Lung (tissue), 12 donors: ENCODE measurements around the gene TTC39C. TPM values are rescaled to one million over a fixed set of nuclear protein-coding genes. Genes with fewer than 3 reads are reported as not detected.

Experiments
- ATAC-seq: fragments of 200-7000 bp; cut with Tn5 transposase; one replicate; pipeline ENCODE4 v1.9.1; 2020; ENCODE audit warnings: moderate number of reproducible peaks; ENCODE audit not compliant: insufficient read depth, low FRiP score
- DNase-seq, 3 donors: peaks; one replicate each; pipeline ENCODE4 v3.0.0-alpha.2; 2013 to 2017
- H3K27ac ChIP-seq, 2 donors: one replicate each; pipeline ENCODE4 v1.5.1; 2013; ENCODE audit warnings: mild to moderate bottlenecking in 2 of 2, moderate library complexity in 2 of 2, control low read depth in 1 of 2, inconsistent platforms in 1 of 2, low read depth in 1 of 2, low read length in 1 of 2
- H3K27me3 ChIP-seq, 3 donors: one replicate each; pipeline ENCODE4 v1.5.1; 2013; ENCODE audit warnings: low read length in 2 of 3; ENCODE audit not compliant: control insufficient read depth in 3 of 3, insufficient read depth in 3 of 3
- H3K36me3 ChIP-seq, 4 donors: one replicate each; pipeline ENCODE4 v1.5.1; 2013; ENCODE audit warnings: low read length in 4 of 4, mild to moderate bottlenecking in 1 of 4, moderate library complexity in 1 of 4; ENCODE audit not compliant: control insufficient read depth in 4 of 4, insufficient read depth in 4 of 4
- H3K4me1 ChIP-seq, 5 donors: one replicate each; pipeline ENCODE4 v1.5.1; 2013; ENCODE audit warnings: low read length in 5 of 5, mild to moderate bottlenecking in 2 of 5, moderate library complexity in 1 of 5; ENCODE audit not compliant: control insufficient read depth in 5 of 5, insufficient read depth in 5 of 5
- H3K4me3 ChIP-seq: one replicate; pipeline ENCODE4 v1.5.1; 2013; ENCODE audit warnings: mild to moderate bottlenecking, control low read depth, moderate library complexity
- H3K9ac ChIP-seq, 2 donors: one replicate each; pipeline ENCODE4 v1.5.1; 2013; ENCODE audit warnings: low read length in 2 of 2, control low read depth in 1 of 2; ENCODE audit not compliant: insufficient read depth in 1 of 2
- H3K9me3 ChIP-seq, 4 donors: one replicate each; pipeline ENCODE4 v1.5.1; 2013; ENCODE audit warnings: low read length in 3 of 4, mild to moderate bottlenecking in 1 of 4, moderate library complexity in 1 of 4; ENCODE audit not compliant: control insufficient read depth in 4 of 4, insufficient read depth in 3 of 4
- CTCF ChIP-seq: IDR thresholded peaks from 2 replicates; pipeline ENCODE4 v1.5.1; 2012; ENCODE audit warnings: mild to moderate bottlenecking; ENCODE audit errors: control extremely low read depth, extremely low read depth
- WGBS, 2 donors: extraction: QIAGEN DNeasy Blood & Tissue Kit; methylation state at CpG; one replicate each; pipeline ENCODE4 v1.1.7; 2013; 5-methylcytosine and 5-hydroxymethylcytosine counted together
- polyA plus RNA-seq, 2 donors: library from polyadenylated mRNA; stranded (reverse); fragments of 200-250 nt; gene quantifications; one replicate each; pipeline ENCODE4 v1.2.1, GENCODE V29; 2013
- total RNA-seq, 2 donors: library from RNA; depleted of rRNA in 1 of 2; stranded (reverse); fragments of >200 nt in 1 of 2; gene quantifications; one replicate each; pipeline ENCODE4 v1.2.1, GENCODE V29; 2014 to 2021
- donor health status: control.
- donor health status: control.
- donor health status: Bipolar disorder and iron deficiency.
- donor health status: healthy.
- donor health status: DM: yes; HTN: yes; CAD: no.

Gene TTC39C
- total and polyA plus RNA-seq, 4 donors, result 6.0 to 33.5 (median 19.3) TPM

DNA sequence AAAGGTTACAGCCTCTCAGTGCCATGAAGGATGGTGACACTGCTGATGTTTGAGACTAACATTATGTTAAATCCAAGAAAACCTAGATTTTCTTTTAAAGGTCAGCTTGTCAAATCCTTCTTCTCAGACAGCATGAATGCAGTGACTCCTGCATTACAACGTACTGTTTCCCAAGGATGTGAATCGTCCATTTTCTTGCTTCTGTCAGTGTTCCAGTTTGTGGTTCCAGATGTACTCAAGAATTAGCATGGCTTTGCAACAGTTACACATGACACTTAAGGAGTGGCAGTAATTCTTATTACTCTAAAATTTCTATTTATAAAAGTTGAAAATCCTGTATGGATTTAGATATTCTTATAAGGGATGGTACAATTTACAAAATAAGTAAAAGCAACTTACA, 1.5 kb upstream of the TTC39C start:
- H3K4me3 ChIP-seq, result no peak overlapping the region
- no peak overlapping the region for H3K9ac ChIP-seq
- peaks cover 0 to 22% (median 0%) of the 10 kb centered on the region in 5 donors for H3K4me1 ChIP-seq
- peaks cover 0 to 19% (median 17%) of the 10 kb centered on the region in 3 donors for H3K27me3 ChIP-seq
- no peak overlapping the region for H3K27ac ChIP-seq
- no peaks in the 10 kb centered on the region for H3K36me3 ChIP-seq
- no peaks in the 10 kb centered on the region for H3K9me3 ChIP-seq
- ATAC-seq, result no peak
- DNase-seq, result no peak
- TF ChIP-seq CTCF, result no peak
- WGBS, 2 donors, result 36 to 69% methylated on average over 2 of the region's 2 CpGs

DNA sequence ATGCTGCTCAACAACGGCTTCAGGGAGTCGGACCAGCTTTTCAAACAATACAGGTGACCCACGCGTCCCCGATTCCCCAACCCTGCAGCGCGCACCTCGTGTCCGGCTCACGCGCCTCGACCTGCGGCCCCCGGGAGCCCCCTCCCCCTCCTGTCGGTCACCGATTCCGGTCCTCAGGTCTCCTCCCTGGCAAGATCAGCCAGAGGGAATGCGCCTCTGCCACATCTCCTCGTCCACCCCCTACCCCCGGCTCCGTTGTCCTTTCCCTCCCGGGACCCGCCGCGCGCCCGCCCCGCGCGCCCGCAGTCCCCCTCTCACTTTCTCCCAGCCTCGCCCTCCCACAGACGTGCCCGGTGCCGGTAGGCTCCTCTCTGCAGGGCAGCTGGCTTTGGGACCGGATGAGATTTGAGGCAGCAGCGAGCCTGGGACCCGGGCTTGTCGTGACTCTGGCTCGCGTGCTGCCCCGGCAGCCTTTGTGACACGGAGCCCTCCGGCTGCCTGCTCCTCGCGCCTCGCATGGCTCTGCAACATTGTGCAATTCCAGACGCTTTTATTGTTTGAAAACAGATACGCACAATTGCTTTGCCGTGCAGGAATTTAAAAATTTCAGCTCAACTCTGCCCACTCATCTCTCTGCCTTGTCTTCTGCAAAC, 558 bp downstream of the TTC39C start:
- TF ChIP-seq CTCF, result no peak
- peaks cover 0 to 8% (median 7%) of the 10 kb centered on the region in 3 donors for H3K27me3 ChIP-seq
- H3K9me3 ChIP-seq, result no peaks in the 10 kb centered on the region
- DNase-seq (peak; percentile 70 to 79 (median 79)), ATAC-seq (no peak)
- peak overlapping the region; percentile 75 for H3K4me3 ChIP-seq
- WGBS, 2 donors, result 1% methylated on average over 46 to 50 of the region's 50 CpGs
- H3K9ac ChIP-seq, result peak overlapping the region; percentile 9 to 46
- peaks cover 0 to 3% (median 0%) of the 10 kb centered on the region in 4 donors for H3K36me3 ChIP-seq
- H3K4me1 ChIP-seq, result peaks cover 0 to 22% (median 0%) of the 10 kb centered on the region in 5 donors
- peak overlapping the region; percentile 35 to 92 for H3K27ac ChIP-seq

- Histone ChIP-seq H3K27ac (peak overlapping the region in 1 of 2 donors; percentile 52), H3K4me1 (peaks cover 0 to 22% (median 0%) of the 10 kb centered on the region in 5 donors), H3K9ac (peak overlapping the region in 1 of 2 donors; percentile 65)
Measured at GRCh38 chr18:24015639-24016631, 1.4 kb downstream of the TTC39C start.

More at GRCh38 chr18:24015639-24016631, 1.4 kb downstream of the TTC39C start:
- DNase-seq (peak in 1 of 3 donors; percentile 38), ATAC-seq (no peak)
- H3K27me3 ChIP-seq, result peaks cover 0 to 8% (median 7%) of the 10 kb centered on the region in 3 donors
- H3K4me3 ChIP-seq, result no peak overlapping the region
- WGBS, 2 donors, result 29 to 32% methylated on average over 17 of the region's 17 CpGs
- peaks cover 0 to 3% (median 0%) of the 10 kb centered on the region in 4 donors for H3K36me3 ChIP-seq
- TF ChIP-seq CTCF, result no peak
- no peaks in the 10 kb centered on the region for H3K9me3 ChIP-seq
